Measurements from ENCODE around the gene NR6A1.

- TF ChIP-seq POLR2AphosphoS5 (IDR thresholded peaks at IDR 0.05; ENCODE audit: insufficient read depth in 1 of 2, low read depth in 1 of 2), result no peak
- TF ChIP-seq CTCF (IDR thresholded peaks at IDR 0.05), result no peak
Observed at GRCh38 chr9:124766815-124767554, 4.1 kb downstream of the NR6A1 start.
